Stimulated activated CD8-positive, alpha-beta memory T cell treated with anti-CD3 and anti-CD28 coated beads, Interleukin-2, amount 100 ng/mL, for 48 hours (primary cell): Measurements from ENCODE around the gene GAD1.

Source experiments
- DNase-seq, 2 donors: peaks; one replicate each; pipeline ENCODE4 v3.0.0-alpha.2; 2020; ENCODE audit warnings: low read depth in 2 of 2

GAD1 gene

DNA sequence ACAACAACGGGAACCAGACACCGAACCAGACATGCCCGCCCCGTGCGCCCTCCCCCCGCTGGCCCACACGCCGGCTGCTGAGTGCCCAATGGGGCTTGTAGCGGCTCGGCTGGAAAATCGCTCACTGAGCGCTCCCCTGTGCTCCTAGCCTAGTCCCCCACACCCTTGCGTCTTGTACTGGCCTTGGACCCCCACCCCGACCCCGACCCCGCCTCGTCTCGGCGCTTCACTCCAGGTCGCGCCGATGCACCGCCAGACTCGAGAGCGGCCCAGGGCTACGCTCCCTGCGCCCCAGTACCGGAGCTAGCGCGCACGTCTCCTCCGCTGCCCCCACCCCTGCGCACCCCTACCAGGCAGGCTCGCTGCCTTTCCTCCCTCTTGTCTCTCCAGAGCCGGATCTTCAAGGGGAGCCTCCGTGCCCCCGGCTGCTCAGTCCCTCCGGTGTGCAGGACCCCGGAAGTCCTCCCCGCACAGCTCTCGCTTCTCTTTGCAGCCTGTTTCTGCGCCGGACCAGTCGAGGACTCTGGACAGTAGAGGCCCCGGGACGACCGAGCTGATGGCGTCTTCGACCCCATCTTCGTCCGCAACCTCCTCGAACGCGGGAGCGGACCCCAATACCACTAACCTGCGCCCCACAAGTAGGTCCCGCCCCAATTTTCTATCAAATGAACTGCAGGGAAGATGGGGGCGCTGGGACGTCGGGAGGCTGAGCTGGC, 1.5 kb downstream of the GAD1 start:
- no peak for DNase-seq

DNA sequence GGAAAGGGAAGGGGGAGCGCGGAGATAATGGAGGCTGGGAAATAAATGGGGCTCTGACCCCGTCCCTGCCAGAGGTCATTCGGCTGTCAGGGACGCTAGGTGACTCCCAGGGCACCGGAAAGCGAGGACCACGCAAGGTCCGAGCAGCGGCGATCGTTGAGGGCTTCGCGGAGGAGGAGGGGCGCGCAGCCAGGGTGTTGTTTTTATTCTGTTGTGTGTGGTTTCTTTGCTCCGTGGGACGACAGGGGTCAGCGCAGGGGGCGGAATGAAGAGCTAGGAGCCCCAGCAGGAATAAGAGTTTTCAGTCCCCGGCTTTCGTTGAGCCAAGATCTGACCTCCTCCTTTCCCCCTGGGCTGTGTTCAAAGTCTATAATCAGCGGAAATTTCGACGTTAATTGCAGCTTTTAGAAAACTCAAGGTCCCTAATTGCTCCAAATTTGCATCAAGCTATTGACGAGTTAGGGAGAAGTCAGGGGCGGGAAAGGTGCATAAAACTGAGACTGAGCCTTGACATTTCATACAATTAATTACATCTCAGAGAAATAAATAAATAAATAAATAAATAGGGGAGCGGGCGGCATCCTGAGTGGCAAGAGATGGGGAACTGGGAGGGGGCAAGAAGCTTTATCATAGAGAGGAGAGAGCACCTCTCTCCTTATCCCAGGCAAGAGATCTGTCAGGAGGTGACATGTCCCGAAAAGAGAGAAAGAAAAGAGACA, 2.2 kb downstream of the GAD1 start:
- DNase-seq = no peak

DNA sequence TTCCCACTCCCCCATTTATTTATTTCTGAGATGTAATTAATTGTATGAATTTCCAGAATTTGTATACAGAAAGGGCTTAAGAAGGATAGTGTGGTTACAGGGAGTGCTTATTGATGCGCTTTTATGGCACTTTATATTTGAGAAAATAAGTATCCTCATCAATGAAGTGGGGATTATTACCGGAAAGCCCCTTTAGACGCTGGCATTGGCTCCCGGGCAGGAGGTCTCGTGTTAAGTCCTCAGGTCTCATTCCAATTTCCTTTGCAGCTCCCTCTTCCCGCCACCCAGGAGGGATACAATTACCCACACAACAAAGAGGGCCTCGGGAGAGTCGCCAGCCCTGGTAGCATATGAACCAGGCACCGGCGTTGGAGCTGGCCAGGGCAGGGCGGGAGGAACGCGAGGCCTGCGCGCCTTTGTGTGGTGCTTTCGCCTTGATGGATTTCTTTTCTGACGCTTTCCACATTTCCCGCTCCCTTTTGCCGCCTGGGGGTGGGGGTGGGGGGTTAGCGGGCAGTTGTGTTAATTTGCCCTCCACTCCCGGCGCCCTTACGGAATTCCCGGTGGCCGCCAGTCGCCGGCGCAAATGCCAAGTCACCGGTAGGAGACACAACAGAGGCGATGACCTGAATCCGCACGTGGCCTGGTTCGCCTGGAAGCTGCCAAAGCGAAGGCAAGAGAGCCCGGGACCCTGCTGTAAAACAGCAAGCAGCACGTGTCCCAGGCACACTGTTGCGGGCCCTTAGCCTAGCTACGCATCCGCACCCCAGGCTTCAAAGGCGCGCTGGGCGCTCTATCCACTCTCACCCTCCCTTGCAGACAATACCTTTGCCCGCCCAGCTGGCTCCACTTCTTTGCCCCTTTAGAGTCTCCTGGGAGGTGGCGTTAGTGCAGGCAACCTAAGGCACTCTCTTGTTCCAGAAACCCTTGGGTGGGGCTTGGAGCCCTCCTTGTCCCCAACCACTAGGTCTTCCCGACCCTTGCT, 3.3 kb downstream of the GAD1 start:
- no peak for DNase-seq

DNA sequence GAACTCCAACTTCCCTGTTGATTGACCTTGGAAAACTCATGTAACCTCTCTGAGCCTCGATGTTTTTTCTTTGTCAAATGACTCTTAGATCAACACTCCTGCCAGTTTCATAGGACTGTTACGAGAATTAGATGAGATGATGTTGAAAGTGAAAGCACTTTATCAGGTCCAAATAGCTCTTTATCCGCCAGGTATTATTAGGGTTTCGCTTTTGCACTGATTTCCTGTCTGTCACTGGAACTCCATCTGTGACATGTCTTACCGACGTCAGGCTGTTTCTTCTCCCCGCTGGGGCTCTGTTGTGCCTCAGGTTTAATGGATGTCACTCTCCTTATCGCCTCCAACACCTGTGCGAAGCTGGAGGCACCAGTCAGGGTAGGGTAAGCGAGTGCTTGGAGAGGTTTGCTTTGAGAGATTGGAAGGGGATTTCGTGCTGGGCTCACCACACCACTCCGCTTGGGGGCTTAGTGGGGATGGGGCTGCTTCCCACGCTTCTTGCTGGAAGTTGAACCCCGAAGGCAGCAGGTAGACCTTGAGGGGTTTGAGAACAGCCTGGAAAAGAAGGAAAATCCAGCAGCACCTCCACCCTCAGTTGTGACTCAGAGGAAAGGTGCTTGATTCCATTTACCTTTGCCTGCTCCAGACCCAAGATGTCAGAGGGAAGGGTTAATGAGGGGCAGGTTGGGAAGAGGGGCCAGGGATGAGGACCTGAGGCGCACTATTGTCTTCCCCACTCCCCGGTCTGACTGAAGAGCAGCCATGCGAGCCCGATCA, 4.3 kb downstream of the GAD1 start:
- no peak for DNase-seq

DNA sequence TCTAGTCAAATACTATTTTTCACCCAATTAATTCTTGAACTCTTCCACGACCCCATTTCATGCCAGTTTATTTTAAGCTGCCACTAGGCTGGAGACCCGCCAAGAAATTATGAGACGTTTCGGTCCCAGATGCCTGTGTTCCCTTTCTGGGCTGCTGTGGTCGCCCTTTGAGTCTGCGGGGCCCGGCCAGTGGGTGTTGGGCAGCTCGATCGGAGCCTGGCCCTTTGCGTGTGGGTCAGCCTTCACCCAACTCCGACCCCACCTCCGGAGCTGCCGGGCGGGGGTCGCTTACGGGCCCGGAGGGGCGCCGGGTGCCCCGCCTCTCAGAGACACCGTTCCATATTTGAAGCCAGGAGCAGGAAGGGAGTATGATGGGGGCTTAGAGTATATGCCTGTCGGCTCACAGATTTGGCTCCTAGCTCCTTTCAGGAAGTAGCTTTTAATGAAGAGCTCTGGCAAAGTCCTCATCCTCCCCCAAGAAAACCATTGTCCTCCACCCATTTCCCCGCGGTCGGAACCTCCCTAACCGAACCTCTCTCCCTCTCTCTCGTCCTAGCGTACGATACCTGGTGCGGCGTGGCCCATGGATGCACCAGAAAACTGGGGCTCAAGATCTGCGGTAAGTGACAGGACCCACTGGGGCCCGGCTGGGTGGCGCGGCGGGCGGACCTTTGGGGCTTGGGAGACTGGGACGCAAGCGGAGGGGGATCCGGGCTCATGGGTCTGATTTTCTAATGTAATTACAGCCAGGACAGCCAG, 5.0 kb downstream of the GAD1 start:
- no peak for DNase-seq

DNA sequence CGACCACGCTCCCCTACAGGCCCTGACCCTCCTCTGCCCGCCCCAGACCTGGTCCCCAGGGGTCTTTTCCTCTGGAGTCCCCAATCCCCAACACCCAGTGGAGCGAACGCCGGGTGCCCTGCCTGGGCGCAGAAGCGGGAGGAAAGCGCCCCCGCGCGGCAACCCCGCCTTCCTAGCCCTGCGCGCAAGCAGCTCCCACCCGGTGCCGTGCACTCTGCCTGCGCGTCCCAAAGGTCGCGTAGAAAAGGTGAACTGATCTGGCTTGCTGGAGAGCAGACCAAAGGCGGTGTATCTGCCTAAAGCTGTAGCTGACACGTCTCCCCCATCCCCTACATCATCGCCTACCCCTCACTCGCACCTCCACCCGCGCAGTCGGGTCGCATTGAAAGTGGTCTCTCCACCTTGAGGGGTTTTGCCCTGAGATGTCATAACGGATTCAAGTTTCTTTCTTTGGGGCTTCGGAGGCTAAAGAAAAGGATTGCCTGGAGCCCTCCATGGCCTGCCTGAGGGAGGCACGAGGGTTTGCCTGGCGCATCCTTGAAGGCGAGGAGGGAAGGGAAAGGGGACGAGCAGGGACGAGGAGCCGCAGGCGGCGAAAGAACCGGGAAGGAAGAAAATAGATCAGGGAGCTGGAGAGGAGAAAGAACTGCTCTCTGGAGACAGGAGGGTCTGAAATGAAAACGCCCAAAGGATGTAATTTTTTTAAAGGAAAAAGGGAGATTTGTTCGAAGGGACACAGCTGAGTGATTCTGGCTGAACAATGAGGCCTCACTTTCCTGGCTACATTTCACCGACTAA, 5.8 kb downstream of the GAD1 start:
- no peak for DNase-seq

DNA sequence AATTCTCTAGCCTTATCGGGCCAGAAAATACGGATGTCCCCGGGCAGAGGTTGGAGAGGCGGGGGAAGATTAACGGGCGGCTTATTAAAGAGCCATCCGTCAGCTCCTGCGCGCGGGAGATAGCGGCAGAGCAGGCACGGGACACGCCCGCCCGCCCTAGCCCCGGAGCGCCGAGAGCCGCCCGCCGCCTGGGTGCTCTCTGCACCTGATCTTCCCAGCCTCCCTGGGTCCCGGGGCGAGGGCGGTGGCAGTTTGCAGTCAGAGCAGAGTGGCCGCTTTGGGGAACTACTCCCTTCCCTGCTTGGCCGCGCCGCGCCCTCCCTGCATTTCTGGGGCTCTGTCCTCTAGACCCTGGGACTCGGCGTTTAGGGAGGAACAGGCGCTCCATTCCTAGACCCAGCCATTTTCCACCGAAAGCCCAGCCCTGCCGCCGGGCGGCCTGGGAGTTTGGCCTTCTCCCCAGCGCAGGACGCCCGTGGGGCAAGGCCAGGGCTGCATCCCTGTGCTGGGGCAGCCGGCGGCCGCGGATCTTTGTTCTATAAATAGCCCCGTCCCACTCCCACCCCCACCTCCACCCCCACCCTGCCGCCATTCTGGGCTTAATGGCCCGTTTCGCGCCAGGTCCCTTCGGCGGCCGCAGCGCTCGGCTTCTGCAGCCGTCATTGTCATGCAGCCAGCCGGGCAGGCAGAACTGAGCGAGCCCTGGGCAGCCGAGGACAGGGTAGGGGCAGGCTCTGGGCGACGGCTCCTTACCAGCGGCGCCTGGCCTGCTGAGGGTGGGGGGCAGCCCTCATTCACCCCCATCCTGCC, 6.6 kb downstream of the GAD1 start:
- DNase-seq = no peak

DNA sequence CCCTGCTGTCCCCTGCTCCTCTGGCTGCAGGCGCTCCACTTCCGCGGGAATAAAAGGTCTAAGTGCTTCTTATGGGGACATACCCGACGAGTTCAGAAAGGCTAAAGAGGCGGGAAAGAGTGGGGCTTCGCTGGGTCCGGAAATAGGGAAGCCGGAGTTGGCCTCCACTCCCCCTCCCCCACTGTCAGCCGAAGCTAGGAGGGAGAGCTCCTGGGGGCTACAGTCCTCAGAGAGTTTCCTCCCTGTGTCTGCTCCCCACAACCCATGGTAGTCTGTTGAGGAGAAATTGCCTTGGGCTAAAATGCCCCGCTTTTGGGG, 7.2 kb downstream of the GAD1 start:
- DNase-seq = no peak

DNA sequence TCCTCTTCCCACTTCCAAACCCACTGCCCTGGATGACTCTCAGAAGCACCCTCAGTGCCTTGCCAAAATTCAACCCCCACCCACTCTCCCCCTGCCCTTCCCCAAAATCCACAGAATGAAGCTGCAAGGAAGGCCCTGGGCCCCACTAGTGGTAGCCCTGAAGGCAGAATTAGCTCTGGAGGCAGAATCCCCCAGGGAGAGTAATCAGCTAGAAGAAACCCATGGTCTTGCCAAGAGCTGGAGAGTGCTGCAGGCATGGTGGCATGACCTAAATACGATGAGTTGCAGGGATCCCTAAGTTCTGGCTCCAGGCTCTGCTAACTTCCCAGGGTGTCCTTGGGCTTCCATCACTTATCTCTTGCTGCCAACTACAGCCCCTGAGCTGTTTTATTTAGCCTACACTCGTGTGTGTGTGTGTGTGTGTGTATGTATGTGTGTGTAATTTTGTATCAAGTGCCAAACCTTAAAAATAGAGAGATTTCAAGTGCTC, 7.9 kb downstream of the GAD1 start:
- no peak for DNase-seq

DNA sequence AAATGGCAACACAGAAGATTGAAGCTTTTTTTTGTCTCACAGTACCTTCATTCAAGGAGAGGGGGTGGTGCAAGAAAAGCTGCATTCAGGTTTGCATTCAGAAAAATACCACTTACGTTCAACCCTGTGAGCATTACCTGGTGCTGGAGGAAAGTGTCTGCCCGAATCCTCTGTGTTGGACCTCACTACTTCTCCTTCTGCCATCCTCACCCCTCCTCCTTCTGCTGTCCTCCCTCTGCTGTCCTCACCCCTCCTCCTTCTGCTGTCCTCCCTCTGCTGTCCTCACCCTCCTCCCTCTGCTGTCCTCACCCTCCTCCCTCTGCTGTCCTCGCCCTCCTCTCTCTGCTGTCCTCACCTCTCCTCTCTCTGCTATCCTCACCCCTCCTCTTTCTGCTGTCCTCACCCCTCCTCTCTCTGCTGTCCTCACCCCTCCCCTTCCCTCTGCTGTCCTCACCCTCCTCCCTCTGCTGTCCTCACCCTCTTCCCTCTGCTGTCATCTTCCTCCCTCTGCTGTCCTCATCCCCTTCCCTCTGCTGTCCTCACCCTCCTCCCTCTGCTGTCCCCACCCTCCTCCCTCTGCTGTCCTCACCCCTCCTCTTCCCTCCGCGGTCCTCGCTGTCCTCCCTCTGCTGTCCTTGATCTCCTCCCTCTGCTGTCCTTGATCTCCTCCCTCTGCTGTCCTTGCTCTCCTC, 11.3 kb downstream of the GAD1 start:
- no peak for DNase-seq

DNA sequence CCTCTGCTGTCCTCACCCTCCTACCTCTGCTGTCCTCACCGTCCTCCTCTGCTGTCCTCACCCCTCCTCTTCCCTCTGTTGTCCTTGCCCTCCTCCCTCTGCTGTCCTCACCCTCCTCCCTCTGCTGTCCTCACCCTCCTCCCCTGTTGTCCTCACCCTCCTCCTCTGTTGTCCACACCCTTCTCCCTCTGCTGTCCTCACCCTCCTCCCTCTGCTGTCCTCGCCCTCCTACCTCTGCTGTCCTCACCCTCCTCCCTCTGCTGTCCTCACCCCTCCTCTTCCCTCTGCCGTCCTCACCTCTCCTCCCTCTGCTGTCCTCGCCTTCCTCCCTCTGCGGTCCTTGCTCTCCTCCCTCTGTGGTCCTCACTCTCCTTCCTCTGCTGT, 11.8 kb downstream of the GAD1 start:
- DNase-seq = no peak

DNA sequence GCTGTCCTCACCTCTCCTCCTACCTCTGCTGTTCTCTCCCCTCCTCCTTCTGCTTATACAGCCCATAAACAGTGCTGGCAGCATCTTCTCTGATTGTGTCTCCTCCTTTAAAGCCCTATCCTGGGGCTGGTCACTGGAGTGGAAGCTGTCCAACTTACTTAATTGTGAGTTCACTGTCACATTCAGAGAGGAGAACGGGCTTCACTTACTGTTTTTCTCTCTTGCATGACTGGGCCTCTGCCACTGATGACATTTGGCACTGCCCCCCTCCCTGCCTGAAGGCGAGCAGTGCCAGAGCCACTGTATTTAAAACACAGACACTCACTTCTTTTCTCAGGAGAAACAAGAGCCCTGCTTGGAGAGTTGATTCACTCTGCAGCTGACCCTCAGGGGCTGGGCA, 12.3 kb downstream of the GAD1 start:
- no peak for DNase-seq

DNA sequence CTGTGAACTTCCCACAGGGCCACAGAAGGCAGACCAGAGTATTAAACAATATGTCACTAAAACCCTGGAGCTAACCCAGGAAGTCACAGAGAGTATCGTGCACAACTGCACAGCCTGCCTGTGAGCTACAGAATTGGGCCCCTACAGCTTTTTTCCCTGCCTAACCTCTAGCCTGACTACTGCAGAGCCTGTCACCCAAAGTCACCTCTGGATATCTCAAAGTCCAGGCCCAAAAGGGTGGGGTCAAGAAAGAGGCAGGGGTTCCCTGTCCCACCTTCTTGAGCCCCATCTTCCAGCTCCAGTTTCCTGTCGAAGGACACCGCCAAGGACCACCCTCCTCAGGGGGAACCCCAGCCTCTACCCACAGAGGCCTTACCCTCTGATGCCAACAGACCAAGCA, 13.5 kb downstream of the GAD1 start:
- DNase-seq = no peak

DNA sequence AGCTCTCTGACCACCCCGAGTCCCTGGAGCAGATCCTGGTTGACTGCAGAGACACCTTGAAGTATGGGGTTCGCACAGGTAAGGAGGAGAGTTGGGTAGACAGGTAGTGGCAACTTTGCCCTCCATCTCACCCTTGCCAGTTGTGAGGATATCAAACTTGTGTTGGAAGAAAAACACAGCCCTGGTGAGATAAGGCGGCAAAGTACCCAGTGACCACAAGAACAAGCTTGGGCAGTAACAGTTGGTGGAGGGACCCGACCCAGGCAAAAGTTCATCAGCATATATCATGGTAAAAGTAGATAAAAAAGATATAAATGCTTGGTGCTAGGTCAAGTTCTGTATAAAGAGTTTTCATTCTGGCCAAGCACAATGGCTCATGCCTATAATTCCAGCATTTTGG, 14.4 kb downstream of the GAD1 start:
- no peak for DNase-seq

DNA sequence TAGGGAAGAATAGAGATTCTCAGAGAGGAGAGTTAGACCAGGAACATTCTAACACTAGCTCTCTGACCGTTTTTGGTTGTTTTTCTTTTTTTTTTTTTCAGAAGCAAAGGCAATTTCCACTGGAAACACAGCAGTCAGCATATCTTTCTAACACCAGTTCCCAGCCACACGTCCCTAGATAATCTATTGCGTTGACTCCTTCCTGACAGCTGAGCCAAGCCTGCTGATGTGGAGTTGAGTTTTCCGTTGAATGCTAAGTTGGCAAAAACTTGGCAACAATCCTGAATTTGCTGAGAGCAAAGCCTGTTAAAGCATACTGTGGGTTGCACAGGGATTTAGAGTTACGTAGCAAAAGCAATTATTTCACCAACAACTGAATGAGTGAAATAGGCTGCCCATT, 19.3 kb downstream of the GAD1 start:
- no peak for DNase-seq

DNA sequence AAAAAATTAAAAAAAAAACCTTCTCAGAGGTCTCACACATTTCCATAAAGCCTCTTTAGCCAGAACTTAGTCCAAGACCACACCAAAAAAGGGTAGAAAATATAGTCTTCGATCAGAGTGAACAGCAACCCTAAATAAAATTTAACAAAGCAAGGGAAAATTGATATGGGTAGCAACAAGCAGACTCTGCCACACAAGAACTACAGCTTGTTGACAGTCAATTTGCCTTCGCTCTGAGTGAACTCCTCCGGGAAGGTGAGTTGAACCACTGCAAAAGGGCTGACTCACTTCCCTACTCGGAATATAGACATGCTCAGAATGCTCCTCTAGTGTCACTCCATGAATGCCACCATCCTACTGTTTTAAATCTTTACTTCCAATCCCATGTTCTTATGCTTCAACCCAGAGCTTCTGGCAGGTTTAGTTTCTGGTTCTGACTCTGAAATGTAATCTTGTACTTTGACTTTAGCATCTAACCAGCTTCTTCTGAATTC, 24.1 kb downstream of the GAD1 start:
- DNase-seq = no peak

DNA sequence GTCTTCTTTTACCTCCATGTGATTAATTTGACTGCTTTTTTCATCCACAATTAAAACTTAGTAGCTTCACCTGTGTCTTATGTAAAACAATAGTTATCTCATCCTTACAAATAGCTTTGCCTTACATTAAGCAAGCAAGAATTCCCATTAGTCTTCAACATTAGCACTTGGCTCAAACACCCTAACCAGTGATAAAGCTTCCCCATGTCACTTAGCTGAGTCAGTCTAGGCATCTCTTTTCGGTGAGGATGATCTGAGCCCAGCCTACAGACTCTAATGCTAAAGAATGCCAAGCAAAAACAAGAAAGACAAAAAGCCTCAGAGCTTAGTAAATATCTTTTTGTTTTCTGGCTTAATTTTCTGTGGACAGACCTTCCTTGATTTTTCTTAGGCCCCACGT, 26.1 kb downstream of the GAD1 start:
- DNase-seq = no peak

DNA sequence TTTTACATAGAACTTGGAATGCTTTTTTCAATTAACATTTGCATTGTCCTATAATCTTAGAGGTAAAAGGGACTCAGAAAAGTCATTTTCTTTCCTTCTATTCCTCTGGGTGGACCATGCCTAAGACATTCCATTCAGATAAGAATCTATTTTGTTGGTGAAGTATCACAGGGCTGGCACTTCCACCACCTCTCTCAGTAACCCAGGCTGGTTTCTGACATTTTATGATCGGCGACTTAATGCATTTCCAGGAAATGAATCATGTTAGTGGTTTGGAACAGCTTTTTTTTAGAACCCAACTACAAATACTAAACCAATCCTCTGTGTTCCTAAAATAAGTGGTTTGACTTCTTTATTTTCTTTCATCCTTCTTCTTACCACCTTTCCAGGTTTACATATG, 27.0 kb downstream of the GAD1 start:
- DNase-seq = no peak

DNA sequence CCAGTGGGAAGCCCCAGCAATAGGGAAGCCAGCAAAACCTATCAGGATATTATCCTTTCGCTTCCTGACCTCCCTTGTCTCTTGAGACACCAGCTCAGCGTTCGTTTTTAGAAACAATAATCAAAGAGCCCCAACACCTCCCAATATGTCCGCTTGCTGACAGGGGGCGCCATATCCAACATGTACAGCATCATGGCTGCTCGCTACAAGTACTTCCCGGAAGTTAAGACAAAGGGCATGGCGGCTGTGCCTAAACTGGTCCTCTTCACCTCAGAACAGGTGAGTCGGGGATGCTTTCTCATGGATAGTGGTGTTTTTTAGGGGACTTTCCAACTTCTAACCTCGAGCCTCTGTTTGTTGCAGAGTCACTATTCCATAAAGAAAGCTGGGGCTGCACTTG, 28.7 kb downstream of the GAD1 start:
- no peak for DNase-seq
